ENCODE data around the gene ALG14.
"Not testable (repeated sequence)": the region's sequence is repeated elsewhere in the genome, so short reads cannot be mapped to it uniquely, and the experiment has no call there.

Gene ALG14

DNA sequence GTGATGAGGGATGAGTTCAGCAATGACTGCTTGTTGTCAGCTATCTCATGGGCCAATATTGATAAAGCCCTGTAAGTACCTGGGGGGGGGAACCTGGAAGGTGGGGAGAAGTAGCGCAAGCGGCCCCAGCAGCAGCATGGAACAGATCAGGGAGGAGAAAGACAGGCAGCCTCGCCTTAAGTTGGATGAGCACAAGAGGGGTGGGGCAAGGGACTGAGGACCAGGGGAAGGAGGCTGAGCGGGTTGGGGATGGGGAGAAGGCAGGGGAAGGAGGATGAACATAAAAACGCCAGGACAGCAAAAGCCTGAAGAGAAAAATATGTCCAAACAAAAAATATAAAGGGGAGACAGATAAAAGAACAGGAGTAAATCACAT, 70.6 kb downstream of the ALG14 start:
- no peak overlapping the region for H3K9ac ChIP-seq (ENCODE audit: low read depth in 1 of 2, low read length in 2 of 2)
- no peaks in the 10 kb centered on the region for H3K9me3 ChIP-seq (ENCODE audit: control insufficient read depth in 2 of 2, low read length in 2 of 2)
- no peak overlapping the region for H3K27ac ChIP-seq (ENCODE audit: low read depth in 2 of 2, low read length in 2 of 2)
- H3K27me3 ChIP-seq (ENCODE audit: control insufficient read depth in 2 of 2, insufficient read depth in 2 of 2, low read length in 2 of 2), result no peaks in the 10 kb centered on the region
- peaks cover 2 to 12% of the 10 kb centered on the region in 2 donors for H3K4me1 ChIP-seq (ENCODE audit: control insufficient read depth in 2 of 2, insufficient read depth in 2 of 2, low read length in 2 of 2)
- H3K4me3 ChIP-seq (ENCODE audit: low read length in 2 of 2), result no peak overlapping the region
- H3K36me3 ChIP-seq (ENCODE audit: control insufficient read depth in 2 of 2, insufficient read depth in 2 of 2, low read length in 2 of 2), result no peaks in the 10 kb centered on the region

DNA sequence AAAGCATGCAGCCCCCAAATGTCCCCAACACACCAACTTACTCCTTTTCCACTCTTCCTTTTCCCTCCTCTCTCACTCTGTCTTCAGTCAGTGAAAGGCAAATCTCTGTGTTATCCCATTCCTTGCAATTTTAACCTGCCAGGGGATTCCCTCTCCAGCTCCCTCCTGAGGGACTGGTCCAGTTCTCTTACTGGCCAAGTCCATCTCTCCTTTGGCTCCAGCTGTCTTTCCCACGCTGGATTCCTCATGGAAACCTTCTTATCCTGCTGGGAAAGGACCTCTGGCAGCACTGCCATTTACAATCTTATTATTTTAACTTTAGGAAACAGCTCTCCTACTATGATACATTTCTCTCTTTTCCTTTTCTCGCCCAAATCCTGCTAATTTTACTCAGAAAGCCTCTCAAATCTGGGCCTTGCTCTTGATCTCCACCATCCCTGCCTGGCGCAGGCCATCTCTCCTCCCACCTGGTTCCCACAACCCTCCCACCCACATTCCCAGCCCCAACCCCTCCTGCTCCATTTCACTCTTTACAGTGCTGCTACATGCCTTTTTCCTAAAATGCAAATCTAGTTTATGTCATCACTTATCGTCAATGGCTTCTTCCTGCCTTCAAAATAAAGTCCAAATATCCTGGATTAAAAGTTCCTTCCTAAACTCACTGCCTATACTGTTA, 73.2 kb downstream of the ALG14 start:
- Histone ChIP-seq H3K9me3 (ENCODE audit: control insufficient read depth in 2 of 2, low read length in 2 of 2) (no peaks in the 10 kb centered on the region), H3K36me3 (ENCODE audit: control insufficient read depth in 2 of 2, insufficient read depth in 2 of 2, low read length in 2 of 2) (no peaks in the 10 kb centered on the region), H3K4me3 (ENCODE audit: low read length in 2 of 2) (no peak overlapping the region), H3K9ac (ENCODE audit: low read depth in 1 of 2, low read length in 2 of 2) (no peak overlapping the region), H3K27ac (ENCODE audit: low read depth in 2 of 2, low read length in 2 of 2) (no peak overlapping the region), H3K27me3 (ENCODE audit: control insufficient read depth in 2 of 2, insufficient read depth in 2 of 2, low read length in 2 of 2) (no peaks in the 10 kb centered on the region), H3K4me1 (ENCODE audit: control insufficient read depth in 2 of 2, insufficient read depth in 2 of 2, low read length in 2 of 2) (peaks cover 2 to 12% of the 10 kb centered on the region in 2 donors)

DNA sequence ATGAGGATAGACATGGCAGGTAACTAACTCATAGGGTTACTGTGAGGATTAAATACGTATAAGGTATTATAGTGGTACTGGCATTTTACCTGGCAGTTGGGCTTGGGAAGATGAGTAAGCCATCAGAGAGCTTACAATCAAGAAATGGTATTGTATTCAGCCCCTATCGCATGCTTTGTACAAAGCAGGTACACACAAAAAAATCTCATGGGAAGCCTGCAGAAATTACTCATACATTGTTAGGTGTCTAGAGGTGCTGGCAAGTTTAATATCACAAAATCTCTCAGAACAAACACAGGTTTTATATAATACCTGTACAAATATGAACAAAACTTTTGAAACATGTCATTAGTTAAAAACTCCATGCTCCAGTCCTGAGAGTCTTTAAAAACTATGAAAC, 74.0 kb downstream of the ALG14 start:
- Histone ChIP-seq H3K27ac (ENCODE audit: low read depth in 2 of 2, low read length in 2 of 2) (no peak overlapping the region), H3K36me3 (ENCODE audit: control insufficient read depth in 2 of 2, insufficient read depth in 2 of 2, low read length in 2 of 2) (no peaks in the 10 kb centered on the region), H3K4me3 (ENCODE audit: low read length in 2 of 2) (no peak overlapping the region), H3K27me3 (ENCODE audit: control insufficient read depth in 2 of 2, insufficient read depth in 2 of 2, low read length in 2 of 2) (no peaks in the 10 kb centered on the region), H3K4me1 (ENCODE audit: control insufficient read depth in 2 of 2, insufficient read depth in 2 of 2, low read length in 2 of 2) (peaks cover under 1 to 12% of the 10 kb centered on the region in 2 donors), H3K9ac (ENCODE audit: low read depth in 1 of 2, low read length in 2 of 2) (no peak overlapping the region), H3K9me3 (ENCODE audit: control insufficient read depth in 2 of 2, low read length in 2 of 2) (no peaks in the 10 kb centered on the region)

DNA sequence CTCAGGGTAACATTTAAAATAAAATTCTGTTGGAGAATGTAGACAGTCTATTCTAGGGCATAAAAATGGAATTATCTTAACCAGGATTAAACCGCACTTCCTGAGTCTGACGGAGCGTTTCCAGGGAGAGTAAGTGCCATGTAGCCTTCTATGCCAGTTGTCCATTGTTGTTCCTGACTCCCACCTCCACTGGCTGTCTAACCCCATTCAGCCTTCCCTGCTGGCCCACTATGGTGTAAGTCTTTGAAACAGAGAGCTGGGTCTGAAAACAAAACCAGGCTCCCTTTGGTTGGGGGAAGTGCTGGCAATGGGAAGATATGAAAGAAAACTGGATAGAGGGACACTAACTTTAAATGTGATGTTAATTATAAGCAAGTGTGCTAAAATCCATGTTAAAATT, 74.6 kb downstream of the ALG14 start:
- H3K9ac ChIP-seq (ENCODE audit: low read depth in 1 of 2, low read length in 2 of 2), result no peak overlapping the region
- no peaks in the 10 kb centered on the region for H3K9me3 ChIP-seq (ENCODE audit: control insufficient read depth in 2 of 2, low read length in 2 of 2)
- H3K4me3 ChIP-seq (ENCODE audit: low read length in 2 of 2), result no peak overlapping the region
- H3K36me3 ChIP-seq (ENCODE audit: control insufficient read depth in 2 of 2, insufficient read depth in 2 of 2, low read length in 2 of 2), result no peaks in the 10 kb centered on the region
- H3K27me3 ChIP-seq (ENCODE audit: control insufficient read depth in 2 of 2, insufficient read depth in 2 of 2, low read length in 2 of 2), result no peaks in the 10 kb centered on the region
- no peak overlapping the region for H3K27ac ChIP-seq (ENCODE audit: low read depth in 2 of 2, low read length in 2 of 2)
- peaks cover 0 to 8% of the 10 kb centered on the region in 2 donors for H3K4me1 ChIP-seq (ENCODE audit: control insufficient read depth in 2 of 2, insufficient read depth in 2 of 2, low read length in 2 of 2)

GRCh38 chr1:94995536-94995935, 77.2 kb downstream of the ALG14 start:
- not testable (repeated sequence) for H3K36me3 ChIP-seq (ENCODE audit: control insufficient read depth in 2 of 2, insufficient read depth in 2 of 2, low read length in 2 of 2); H3K27me3 ChIP-seq (ENCODE audit: control insufficient read depth in 2 of 2, insufficient read depth in 2 of 2, low read length in 2 of 2); H3K4me3 ChIP-seq (ENCODE audit: low read length in 2 of 2); H3K27ac ChIP-seq (ENCODE audit: low read depth in 2 of 2, low read length in 2 of 2); H3K9me3 ChIP-seq (ENCODE audit: control insufficient read depth in 2 of 2, low read length in 2 of 2); H3K4me1 ChIP-seq (ENCODE audit: control insufficient read depth in 2 of 2, insufficient read depth in 2 of 2, low read length in 2 of 2); H3K9ac ChIP-seq (ENCODE audit: low read depth in 1 of 2, low read length in 2 of 2)

GRCh38 chr1:94994805-94995204, 77.9 kb downstream of the ALG14 start:
- Histone ChIP-seq H3K9ac (ENCODE audit: low read depth in 1 of 2, low read length in 2 of 2) (no peak overlapping the region), H3K4me3 (ENCODE audit: low read length in 2 of 2) (no peak overlapping the region), H3K27me3 (ENCODE audit: control insufficient read depth in 2 of 2, insufficient read depth in 2 of 2, low read length in 2 of 2) (no peaks in the 10 kb centered on the region), H3K4me1 (ENCODE audit: control insufficient read depth in 2 of 2, insufficient read depth in 2 of 2, low read length in 2 of 2) (no peaks in the 10 kb centered on the region), H3K9me3 (ENCODE audit: control insufficient read depth in 2 of 2, low read length in 2 of 2) (no peaks in the 10 kb centered on the region), H3K27ac (ENCODE audit: low read depth in 2 of 2, low read length in 2 of 2) (no peak overlapping the region), H3K36me3 (ENCODE audit: control insufficient read depth in 2 of 2, insufficient read depth in 2 of 2, low read length in 2 of 2) (no peaks in the 10 kb centered on the region)

DNA sequence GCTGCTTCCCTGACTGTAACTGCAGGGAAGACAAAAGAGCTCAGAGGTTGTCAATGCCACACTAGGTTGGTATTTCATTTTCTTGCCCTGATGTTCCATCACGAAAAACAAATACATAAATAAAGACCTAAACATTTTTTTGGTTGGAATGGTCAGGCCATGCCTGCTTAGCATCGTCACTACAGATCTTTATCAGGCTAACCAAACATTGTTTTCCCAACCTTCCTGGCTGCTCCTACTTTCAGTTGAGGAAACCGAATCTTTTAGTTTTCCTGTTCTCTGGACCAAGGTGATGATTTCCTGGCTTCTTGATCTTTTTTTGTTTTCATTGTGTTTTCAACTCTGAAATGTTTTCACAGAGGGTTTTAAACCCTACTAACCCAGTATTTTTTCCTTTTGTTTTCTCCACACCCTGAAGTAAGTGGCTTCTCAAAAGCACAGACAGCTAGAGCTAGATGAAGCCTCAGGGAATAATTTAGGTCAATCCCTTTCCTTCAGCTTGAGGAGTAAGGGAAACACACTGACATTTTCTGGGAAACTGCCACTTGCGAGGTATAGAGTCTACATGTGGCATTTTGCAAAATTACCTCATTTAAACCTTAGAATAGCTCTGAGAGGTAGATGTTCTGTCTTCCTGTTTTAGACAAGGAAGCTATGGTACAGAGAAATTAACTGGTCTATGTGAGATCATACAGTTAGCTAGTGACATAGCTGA, 78.7 kb downstream of the ALG14 start:
- H3K27ac ChIP-seq (ENCODE audit: low read depth in 2 of 2, low read length in 2 of 2), result no peak overlapping the region
- no peak overlapping the region for H3K4me3 ChIP-seq (ENCODE audit: low read length in 2 of 2)
- no peaks in the 10 kb centered on the region for H3K9me3 ChIP-seq (ENCODE audit: control insufficient read depth in 2 of 2, low read length in 2 of 2)
- no peaks in the 10 kb centered on the region for H3K4me1 ChIP-seq (ENCODE audit: control insufficient read depth in 2 of 2, insufficient read depth in 2 of 2, low read length in 2 of 2)
- no peaks in the 10 kb centered on the region for H3K36me3 ChIP-seq (ENCODE audit: control insufficient read depth in 2 of 2, insufficient read depth in 2 of 2, low read length in 2 of 2)
- no peak overlapping the region for H3K9ac ChIP-seq (ENCODE audit: low read depth in 1 of 2, low read length in 2 of 2)
- no peaks in the 10 kb centered on the region for H3K27me3 ChIP-seq (ENCODE audit: control insufficient read depth in 2 of 2, insufficient read depth in 2 of 2, low read length in 2 of 2)

DNA sequence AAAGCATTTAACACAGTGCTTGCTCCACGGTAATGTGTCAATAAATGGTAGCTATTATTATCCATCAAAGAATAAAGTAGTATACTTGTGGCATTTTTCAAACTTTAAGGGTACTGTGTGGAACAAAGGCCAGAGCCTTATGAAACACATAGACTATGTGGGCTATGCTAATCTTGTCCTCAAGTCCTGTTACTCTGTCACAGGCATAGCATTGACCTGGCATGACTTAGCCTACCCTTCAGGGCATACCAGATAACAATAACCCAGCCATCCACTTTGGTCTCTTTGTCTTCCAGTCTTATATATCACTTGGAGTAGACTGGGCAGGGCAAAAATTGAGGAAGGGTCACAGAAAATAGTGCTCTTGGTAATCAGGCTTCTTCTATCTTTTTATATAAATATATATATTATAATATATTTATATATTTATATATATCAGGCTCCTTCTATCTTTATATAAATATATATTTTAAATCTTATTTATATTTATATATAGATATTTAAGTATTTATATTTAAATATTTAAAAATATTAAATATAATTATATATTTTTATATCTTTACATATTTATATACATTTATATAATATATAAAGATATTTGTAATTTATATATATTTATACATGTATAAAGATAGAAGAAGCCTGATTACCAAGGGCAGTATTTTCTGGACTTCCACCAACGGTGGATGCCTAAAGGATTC, 79.7 kb downstream of the ALG14 start:
- H3K36me3 ChIP-seq (ENCODE audit: control insufficient read depth in 2 of 2, insufficient read depth in 2 of 2, low read length in 2 of 2), result no peaks in the 10 kb centered on the region

GRCh38 chr1:94992161-94992560, 80.6 kb downstream of the ALG14 start:
- Histone ChIP-seq H3K27ac (ENCODE audit: low read depth in 2 of 2, low read length in 2 of 2) (no peak overlapping the region), H3K27me3 (ENCODE audit: control insufficient read depth in 2 of 2, insufficient read depth in 2 of 2, low read length in 2 of 2) (no peaks in the 10 kb centered on the region)

More for the DNA sequence above, 79.7 kb downstream of the ALG14 start:
- Histone ChIP-seq H3K27ac (ENCODE audit: low read depth in 2 of 2, low read length in 2 of 2) (no peak overlapping the region), H3K27me3 (ENCODE audit: control insufficient read depth in 2 of 2, insufficient read depth in 2 of 2, low read length in 2 of 2) (no peaks in the 10 kb centered on the region), H3K4me3 (ENCODE audit: low read length in 2 of 2) (no peak overlapping the region), H3K9ac (ENCODE audit: low read depth in 1 of 2, low read length in 2 of 2) (no peak overlapping the region), H3K9me3 (ENCODE audit: control insufficient read depth in 2 of 2, low read length in 2 of 2) (no peaks in the 10 kb centered on the region), H3K4me1 (ENCODE audit: control insufficient read depth in 2 of 2, insufficient read depth in 2 of 2, low read length in 2 of 2) (no peaks in the 10 kb centered on the region)

GRCh38 chr1:94989911-94990473, 82.8 kb downstream of the ALG14 start:
- Histone ChIP-seq H3K4me1 (ENCODE audit: control insufficient read depth in 2 of 2, insufficient read depth in 2 of 2, low read length in 2 of 2) (no peaks in the 10 kb centered on the region), H3K9ac (ENCODE audit: low read depth in 1 of 2, low read length in 2 of 2) (no peak overlapping the region), H3K27ac (ENCODE audit: low read depth in 2 of 2, low read length in 2 of 2) (no peak overlapping the region), H3K9me3 (ENCODE audit: control insufficient read depth in 2 of 2, low read length in 2 of 2) (no peaks in the 10 kb centered on the region), H3K36me3 (ENCODE audit: control insufficient read depth in 2 of 2, insufficient read depth in 2 of 2, low read length in 2 of 2) (peaks cover 0 to 3% of the 10 kb centered on the region in 2 donors), H3K4me3 (ENCODE audit: low read length in 2 of 2) (no peak overlapping the region), H3K27me3 (ENCODE audit: control insufficient read depth in 2 of 2, insufficient read depth in 2 of 2, low read length in 2 of 2) (no peaks in the 10 kb centered on the region)

More at GRCh38 chr1:94992161-94992560, 80.6 kb downstream of the ALG14 start:
- Histone ChIP-seq H3K9me3 (ENCODE audit: control insufficient read depth in 2 of 2, low read length in 2 of 2) (no peaks in the 10 kb centered on the region), H3K4me3 (ENCODE audit: low read length in 2 of 2) (no peak overlapping the region), H3K9ac (ENCODE audit: low read depth in 1 of 2, low read length in 2 of 2) (no peak overlapping the region), H3K4me1 (ENCODE audit: control insufficient read depth in 2 of 2, insufficient read depth in 2 of 2, low read length in 2 of 2) (no peaks in the 10 kb centered on the region), H3K36me3 (ENCODE audit: control insufficient read depth in 2 of 2, insufficient read depth in 2 of 2, low read length in 2 of 2) (no peaks in the 10 kb centered on the region)
